ENCODE measurements around the gene KIF1A. TPM values are rescaled to one million over a fixed set of nuclear protein-coding genes. Genes with fewer than 3 reads are reported as not detected.

The KIF1A gene
- total RNA-seq, 1 donor, result not detected

DNA sequence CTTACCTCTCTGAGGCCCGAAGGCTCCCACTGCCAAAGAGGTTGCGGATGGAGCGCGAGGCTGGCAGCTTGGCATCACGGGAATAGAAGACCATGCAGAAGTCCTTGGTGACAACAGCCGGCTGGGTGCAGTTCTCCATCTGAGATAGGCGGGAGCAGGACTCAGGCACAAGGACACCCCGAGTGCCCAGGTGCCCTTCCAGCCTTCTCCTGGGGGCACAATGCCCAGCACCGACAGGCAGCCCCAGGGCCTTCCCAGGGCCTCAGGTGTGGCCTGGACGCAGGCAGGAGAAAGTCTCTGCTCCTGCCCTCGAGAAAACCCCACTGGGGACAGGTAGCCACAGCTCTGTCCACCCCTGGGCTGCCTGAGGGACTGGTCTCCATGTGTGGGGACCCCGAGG lies 94.8 kb downstream of the KIF1A start:
- Histone ChIP-seq H3K4me1 (ENCODE audit: insufficient read depth, low read length) (no peaks in the 10 kb centered on the region), H3K27me3 (ENCODE audit: insufficient read depth, low read length) (no peaks in the 10 kb centered on the region), H3K9me3 (ENCODE audit: low read depth, low read length) (no peaks in the 10 kb centered on the region), H3K4me3 (ENCODE audit: low read length) (no peak overlapping the region)

DNA sequence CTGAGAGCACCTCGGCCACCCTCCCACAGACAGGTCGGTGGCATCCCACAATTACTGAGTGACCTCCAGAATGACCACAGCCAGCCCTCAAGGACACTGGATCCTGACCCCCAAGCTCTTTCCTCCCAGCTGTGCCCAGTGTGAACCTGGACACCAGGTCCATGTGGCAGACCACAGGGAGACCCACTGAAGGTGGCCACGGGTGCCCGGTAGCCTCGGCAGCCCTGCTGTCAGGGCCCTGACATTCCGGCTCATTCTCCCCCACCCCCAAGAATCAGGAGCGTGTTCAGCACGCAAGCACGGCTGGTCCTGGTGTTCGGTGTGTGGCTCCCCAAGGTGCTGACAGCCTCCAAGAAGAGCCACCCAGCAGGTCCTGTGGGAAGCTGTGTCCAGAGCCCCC lies 95.6 kb downstream of the KIF1A start:
- Histone ChIP-seq H3K4me1 (ENCODE audit: insufficient read depth, low read length) (no peaks in the 10 kb centered on the region), H3K9me3 (ENCODE audit: low read depth, low read length) (no peaks in the 10 kb centered on the region), H3K4me3 (ENCODE audit: low read length) (no peak overlapping the region), H3K27me3 (ENCODE audit: insufficient read depth, low read length) (no peaks in the 10 kb centered on the region)

DNA sequence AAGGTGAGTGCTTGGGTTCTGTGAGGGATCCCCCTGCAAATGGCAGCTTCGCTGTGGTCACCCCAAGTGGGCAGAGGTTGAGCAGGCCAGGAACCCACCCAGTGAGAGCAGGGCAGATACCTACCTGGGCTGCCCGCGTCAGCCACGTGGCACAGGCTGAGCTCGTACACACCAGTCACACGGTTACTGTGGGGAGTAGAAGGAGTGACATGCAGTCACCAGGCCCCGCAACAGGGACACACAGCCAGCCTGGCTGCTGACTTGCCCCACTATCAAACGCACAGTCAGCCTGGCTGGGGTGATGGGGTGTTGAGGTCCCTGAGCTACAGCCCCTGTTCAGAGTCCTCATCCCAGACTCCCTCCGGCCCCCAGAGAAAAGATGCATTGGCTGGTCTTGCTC lies 96.2 kb downstream of the KIF1A start:
- H3K9me3 ChIP-seq (ENCODE audit: low read depth, low read length), result no peaks in the 10 kb centered on the region

DNA sequence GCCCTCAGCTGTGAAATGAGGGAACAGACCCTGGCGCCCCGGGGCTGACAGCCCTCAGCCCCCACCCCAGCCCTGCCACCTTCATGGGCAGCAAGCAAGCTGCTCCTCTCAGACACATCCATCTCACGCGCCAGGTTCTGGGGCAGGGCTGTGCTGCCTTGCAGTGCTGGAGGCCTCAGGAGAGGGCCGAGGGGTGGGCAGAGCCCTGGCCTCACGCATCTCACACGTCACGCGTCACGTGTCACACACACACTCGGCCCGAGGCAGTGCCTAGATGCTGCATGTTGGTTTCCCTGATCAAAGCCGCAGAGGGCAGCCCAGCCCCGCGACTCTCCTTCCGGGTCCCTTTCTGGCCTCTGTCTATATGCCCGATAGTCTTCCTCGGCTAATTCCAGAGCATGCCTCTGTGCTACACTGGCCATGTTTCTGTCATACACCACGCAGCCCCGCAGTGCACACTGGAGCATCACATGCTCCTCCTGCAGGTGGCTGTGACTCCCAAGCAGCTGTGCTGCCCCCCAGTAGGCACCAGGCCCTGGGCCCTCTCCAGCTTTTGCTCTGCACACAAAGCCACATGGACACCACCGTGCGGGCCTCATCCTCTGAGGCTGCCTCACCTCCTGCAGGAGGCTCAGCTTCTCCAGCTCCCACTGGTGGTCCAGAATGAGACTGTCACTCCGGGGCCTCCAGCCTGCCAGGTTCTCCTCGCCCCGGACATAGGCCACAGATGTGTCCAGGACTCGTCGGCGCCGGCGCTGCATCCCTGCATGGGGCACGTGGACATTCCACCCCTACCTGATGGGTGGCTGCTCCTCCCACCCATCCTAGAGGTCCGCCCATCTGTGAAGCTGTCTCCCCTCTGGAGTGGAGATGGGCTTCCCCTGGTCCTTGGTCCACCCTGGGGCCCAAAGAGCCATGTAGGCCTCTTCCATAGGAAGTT lies 97.0 kb downstream of the KIF1A start:
- Histone ChIP-seq H3K27me3 (ENCODE audit: insufficient read depth, low read length) (no peaks in the 10 kb centered on the region), H3K4me1 (ENCODE audit: insufficient read depth, low read length) (no peaks in the 10 kb centered on the region), H3K9me3 (ENCODE audit: low read depth, low read length) (no peaks in the 10 kb centered on the region), H3K4me3 (ENCODE audit: low read length) (no peak overlapping the region)

More for the DNA sequence above, 96.2 kb downstream of the KIF1A start:
- H3K4me1 ChIP-seq (ENCODE audit: insufficient read depth, low read length), result no peaks in the 10 kb centered on the region
- no peaks in the 10 kb centered on the region for H3K27me3 ChIP-seq (ENCODE audit: insufficient read depth, low read length)
- H3K4me3 ChIP-seq (ENCODE audit: low read length), result no peak overlapping the region

DNA sequence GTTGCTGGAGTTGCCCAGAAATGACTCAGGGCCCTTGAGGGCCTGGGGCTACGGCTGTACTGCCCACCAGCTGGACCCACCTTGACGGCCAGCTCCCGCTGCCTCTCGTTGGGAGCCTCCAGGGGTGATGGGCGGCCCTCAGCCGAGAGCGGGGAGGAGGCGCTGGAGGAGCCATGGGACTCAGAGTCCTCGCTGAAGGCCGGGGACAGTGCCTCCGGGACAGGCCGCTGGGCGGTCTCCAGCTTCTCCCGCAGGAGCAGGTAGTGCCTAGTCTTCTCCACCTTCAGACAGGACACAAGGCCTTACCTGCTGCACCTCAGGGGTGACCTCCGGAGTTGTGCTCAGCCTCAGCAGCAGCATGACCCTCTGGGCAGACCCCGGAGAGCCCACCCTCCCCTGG lies 97.6 kb downstream of the KIF1A start:
- Histone ChIP-seq H3K4me3 (ENCODE audit: low read length) (no peak overlapping the region), H3K27me3 (ENCODE audit: insufficient read depth, low read length) (no peaks in the 10 kb centered on the region)

DNA sequence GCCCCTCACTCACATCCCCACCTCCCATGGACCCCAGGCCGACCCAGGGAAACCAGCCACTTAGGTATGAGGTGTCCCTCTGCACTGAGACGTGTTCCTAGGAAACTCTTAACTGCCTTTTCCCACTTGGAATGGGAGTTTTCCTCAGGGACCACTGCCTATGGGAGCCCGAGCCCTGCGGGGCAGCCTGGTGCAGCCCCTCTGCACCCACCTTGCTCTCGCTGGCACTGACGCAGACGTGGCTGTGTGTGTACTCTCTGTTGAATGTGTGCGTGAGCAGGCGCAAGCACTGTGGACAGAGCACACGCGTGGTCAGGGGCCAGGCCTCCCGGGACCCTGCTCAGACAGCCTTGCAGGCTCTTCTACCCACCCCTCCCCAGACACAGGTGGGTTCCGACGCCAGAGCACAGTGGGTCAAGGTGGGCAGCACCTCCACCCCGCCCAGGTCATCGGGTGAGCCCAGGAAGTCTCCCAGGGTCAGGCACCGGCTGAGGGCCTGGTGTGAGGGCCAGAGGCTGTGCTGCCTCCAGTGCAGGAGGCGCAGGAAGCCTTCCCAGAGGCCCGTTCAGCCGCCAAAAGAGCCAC lies 98.3 kb downstream of the KIF1A start:
- Histone ChIP-seq H3K9me3 (ENCODE audit: low read depth, low read length) (no peaks in the 10 kb centered on the region), H3K4me3 (ENCODE audit: low read length) (no peak overlapping the region), H3K4me1 (ENCODE audit: insufficient read depth, low read length) (no peaks in the 10 kb centered on the region), H3K27me3 (ENCODE audit: insufficient read depth, low read length) (no peaks in the 10 kb centered on the region)

More for the DNA sequence above, 97.6 kb downstream of the KIF1A start:
- Histone ChIP-seq H3K9me3 (ENCODE audit: low read depth, low read length) (no peaks in the 10 kb centered on the region), H3K4me1 (ENCODE audit: insufficient read depth, low read length) (no peaks in the 10 kb centered on the region)

DNA sequence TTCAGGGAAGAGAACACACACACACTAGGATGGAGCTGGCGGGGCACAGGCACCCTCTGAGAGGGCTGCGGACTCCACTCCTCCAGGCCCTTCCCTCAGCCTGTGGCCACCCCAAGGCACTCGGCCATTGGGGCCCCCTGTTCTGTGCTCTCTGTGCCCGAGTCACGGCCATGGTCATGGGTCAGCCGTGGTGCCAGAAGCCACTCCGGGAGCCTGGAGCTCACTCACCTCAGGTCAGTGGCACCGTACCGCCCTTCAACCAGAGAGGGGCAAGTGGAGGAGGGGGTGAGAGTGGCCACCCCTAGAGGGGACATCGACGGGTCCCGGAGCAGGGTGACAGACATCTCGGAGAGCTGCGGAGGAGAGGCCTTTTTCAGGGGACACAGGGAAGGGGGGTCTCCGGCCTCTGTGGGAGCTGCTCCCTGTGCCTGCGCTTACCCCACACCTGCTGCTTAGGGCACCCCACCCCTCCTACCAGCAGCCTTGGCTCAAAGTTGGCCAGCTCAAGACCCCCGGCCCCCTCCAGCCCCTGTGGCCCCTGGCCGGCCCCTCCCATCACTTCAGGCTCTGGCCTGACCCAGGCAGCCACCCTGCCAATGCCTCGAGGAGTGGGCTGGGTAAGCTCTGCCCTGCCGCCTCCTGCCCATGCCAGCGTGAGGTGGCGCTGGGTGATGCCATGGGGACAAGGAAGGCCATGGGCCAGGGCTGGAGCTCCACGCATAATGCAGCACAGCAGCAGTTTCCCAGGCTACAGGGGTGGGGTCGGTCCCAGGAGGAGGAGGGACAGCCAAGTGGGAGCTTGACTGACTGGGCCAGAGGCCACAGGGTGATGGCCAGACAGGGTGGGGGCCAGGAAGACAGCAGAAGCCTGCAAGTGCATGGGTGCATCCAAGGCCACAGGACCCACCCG lies 99.1 kb downstream of the KIF1A start:
- no peaks in the 10 kb centered on the region for H3K27me3 ChIP-seq (ENCODE audit: insufficient read depth, low read length)
- no peaks in the 10 kb centered on the region for H3K9me3 ChIP-seq (ENCODE audit: low read depth, low read length)
- no peak overlapping the region for H3K4me3 ChIP-seq (ENCODE audit: low read length)

DNA sequence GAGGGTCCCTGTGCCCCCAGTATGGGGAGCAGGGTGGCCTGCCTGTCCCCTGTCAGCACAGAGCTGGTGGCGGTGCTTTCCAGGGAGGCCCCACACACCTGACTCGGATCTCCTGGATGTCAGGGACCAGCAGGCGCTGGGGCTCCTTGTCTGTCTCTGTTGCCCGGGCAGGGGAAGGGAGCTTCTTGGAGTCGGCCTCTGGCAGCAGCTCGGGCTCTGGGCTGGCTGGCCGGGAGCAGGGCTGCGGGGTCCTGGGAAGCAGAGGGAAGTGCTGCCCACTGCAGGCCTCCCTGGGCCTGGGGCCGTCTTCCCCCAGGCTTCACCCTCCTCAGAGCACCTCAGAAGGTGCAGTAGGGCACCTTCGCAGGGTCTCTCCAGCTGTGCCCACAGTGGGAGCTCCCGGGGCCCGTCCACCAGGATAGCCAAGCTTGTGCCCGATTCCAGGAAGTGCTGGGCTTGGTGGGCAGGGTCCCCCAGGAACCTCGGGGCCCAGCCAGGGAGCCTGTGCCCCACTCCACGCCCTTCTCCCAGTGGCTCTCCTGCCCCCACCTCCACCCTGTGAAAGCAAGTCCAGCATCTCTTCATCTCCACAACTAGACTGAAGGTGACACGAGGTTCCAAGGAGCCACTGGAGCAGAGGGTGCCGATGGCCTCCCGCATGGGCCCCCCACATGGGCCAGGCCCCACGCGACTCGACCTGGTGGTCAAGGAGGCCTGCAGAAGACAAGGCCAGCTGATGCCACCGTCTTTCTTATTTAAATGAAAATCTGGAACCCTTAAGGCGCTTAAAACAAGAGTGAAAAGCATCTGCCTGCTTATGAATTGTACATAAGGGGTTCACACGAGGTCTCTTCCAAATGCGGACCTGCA lies 100.1 kb downstream of the KIF1A start:
- no peaks in the 10 kb centered on the region for H3K27me3 ChIP-seq (ENCODE audit: insufficient read depth, low read length)
- no peaks in the 10 kb centered on the region for H3K4me1 ChIP-seq (ENCODE audit: insufficient read depth, low read length)
- H3K4me3 ChIP-seq (ENCODE audit: low read length), result no peak overlapping the region
- no peaks in the 10 kb centered on the region for H3K9me3 ChIP-seq (ENCODE audit: low read depth, low read length)

More for the DNA sequence above, 99.1 kb downstream of the KIF1A start:
- H3K4me1 ChIP-seq (ENCODE audit: insufficient read depth, low read length), result no peaks in the 10 kb centered on the region

DNA sequence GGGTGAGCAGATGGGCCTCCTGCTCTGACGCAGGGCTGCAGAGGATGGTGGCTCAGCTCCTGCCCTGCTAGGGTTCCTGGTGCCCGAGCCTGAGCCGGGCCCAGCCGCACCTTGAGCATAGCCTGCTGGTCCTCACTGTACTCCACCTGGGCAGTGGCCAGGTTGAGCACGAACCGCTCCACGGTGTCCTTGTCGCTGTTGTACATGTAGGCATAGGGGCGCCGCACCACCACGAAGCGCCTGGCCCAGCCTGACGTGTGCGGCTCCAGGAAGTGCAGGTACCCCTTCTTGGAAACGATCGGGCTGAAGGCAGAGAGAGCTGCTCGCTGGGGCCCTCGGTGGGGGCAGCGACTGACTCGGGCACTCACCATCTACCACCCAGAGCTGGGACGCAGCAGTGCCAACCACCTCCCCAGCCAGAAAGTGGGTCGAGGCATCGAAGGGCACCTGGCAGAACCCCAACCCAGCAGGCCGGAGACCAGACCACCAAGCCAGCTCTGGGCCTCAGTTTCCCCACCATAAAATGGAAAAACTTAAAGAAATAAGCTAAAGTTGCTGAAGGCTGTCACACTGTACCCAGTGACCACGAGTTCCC lies 101.0 kb downstream of the KIF1A start:
- no peaks in the 10 kb centered on the region for H3K27me3 ChIP-seq (ENCODE audit: insufficient read depth, low read length)
- H3K9me3 ChIP-seq (ENCODE audit: low read depth, low read length), result no peaks in the 10 kb centered on the region
- H3K4me3 ChIP-seq (ENCODE audit: low read length), result no peak overlapping the region
- no peaks in the 10 kb centered on the region for H3K4me1 ChIP-seq (ENCODE audit: insufficient read depth, low read length)

DNA sequence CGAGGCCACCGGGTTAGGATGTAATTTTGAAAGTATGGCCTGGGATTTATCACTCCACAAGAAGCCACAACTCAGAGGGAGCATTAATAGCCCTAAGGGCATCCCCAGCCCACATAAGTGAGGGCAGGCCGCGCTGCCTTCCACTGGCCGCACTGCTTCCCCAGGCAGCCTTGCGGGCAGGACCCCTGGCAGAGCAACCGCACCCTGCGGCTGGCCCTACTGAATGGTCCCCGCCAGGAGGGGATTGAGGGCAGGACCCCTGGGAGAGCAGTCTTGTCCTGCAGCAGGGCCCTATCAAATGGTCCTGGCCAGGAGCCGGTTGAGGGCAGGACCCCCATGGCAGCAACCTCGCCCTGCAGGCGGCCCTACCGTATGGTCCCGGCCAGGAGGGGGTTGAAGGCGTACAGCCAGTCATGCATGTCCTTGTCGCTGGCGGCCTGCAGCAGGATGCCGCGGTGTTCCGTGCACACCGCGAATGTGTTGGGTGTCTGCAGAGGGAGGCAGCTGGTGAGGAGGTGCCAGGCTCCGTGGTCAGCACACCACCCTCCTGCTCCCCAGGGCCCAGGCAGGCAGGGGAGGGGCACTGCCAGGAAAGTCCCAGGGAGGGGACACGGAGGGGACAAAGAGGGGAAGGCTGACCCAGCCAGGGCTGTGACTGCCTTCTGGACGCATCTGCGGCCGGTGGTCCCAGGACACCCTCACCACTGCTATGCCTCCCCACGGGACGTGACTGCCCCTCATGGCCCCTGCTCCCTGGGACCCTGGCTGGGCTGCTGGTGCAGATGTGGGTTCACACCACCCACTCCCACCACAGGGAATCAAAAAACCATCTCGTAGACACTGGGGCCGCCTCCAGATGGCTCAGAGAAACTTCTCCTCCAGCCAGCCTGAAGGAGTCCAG lies 102.1 kb downstream of the KIF1A start:
- Histone ChIP-seq H3K4me1 (ENCODE audit: insufficient read depth, low read length) (no peaks in the 10 kb centered on the region), H3K4me3 (ENCODE audit: low read length) (no peak overlapping the region), H3K27me3 (ENCODE audit: insufficient read depth, low read length) (no peaks in the 10 kb centered on the region), H3K9me3 (ENCODE audit: low read depth, low read length) (no peaks in the 10 kb centered on the region)

DNA sequence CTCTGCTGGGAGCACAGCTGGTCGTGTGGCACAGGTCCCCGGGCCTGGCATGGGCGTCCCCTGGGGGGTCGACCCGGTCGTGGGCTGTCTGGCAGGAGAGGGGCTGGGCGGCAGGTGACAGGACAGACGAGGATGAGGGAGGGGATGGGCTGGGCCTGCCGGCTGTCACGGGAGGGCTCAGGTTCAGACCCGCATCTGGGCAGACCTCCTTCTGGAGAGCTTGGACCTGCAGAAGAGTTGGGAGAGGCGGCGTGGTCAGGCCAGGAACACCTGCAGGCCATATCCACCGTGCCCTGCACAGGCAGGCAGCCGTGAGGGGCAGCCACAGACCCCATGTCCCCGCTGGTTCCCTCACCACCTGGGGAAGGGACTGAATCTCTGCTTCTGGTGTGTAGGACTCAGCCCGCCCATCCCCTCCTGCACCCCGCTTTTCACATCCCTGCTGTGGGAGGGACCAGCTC lies 102.8 kb downstream of the KIF1A start:
- Histone ChIP-seq H3K4me1 (ENCODE audit: insufficient read depth, low read length) (no peaks in the 10 kb centered on the region), H3K9me3 (ENCODE audit: low read depth, low read length) (no peaks in the 10 kb centered on the region), H3K4me3 (ENCODE audit: low read length) (no peak overlapping the region), H3K27me3 (ENCODE audit: insufficient read depth, low read length) (no peaks in the 10 kb centered on the region)

DNA sequence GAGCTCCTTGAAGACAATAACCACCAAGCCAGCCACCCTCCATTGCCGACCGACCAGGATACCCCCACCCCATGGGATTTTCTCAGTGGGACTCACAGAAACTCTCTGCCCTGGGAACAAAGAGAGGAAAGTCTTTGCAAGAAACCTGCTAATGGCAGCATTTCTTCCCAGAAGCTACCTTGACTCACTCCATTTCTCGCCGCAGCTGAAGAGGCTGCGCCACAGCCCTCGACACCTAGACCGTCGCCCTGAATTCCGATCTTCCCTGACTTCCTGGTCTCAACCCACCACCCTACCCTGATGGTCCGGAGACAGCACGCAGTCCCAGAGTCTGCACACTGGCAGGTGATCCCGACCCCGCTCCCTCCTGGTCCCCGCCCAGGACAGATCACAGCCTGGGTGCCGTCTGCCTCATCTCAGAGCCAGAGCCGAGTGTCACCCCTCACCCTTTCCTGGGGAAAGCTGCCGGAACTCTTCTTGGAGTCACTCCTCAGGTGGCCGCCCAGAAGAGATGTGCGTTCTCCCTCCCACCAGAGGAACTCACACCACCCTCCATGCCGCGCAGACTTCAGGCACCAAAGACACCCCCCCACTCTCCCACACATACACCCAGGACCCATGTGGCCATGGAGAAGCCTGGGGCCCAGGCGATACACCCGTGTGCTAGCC lies 103.8 kb downstream of the KIF1A start:
- H3K9me3 ChIP-seq (ENCODE audit: low read depth, low read length), result no peaks in the 10 kb centered on the region
- no peak overlapping the region for H3K4me3 ChIP-seq (ENCODE audit: low read length)
- H3K4me1 ChIP-seq (ENCODE audit: insufficient read depth, low read length), result no peaks in the 10 kb centered on the region
- H3K27me3 ChIP-seq (ENCODE audit: insufficient read depth, low read length), result no peaks in the 10 kb centered on the region
